Measurements from ENCODE around the gene LRRC7. TPM values are rescaled to one million over a fixed set of nuclear protein-coding genes. Genes with fewer than 3 reads are reported as not detected.

Gene LRRC7
- total RNA-seq, 1 donor from 2014 or later: 0.94 TPM

GRCh38 chr1:69651656-69652055 is 83.9 kb downstream of the LRRC7 start:
- no peak for TF ChIP-seq CTCF (IDR thresholded peaks at IDR 0.05)
- Mint-ChIP-seq H3K27me3 (ENCODE audit: unreplicated experiment) (no peaks in the 10 kb centered on the region), H3K4me3 (ENCODE audit: unreplicated experiment) (no peak overlapping the region), H3K9me3 (ENCODE audit: unreplicated experiment) (peaks cover 4% of the 10 kb centered on the region), H3K4me1 (ENCODE audit: unreplicated experiment) (peaks cover 6% of the 10 kb centered on the region), H3K36me3 (ENCODE audit: unreplicated experiment) (no peaks in the 10 kb centered on the region), H3K27ac (ENCODE audit: unreplicated experiment) (no peak overlapping the region)
- no peak for DNase-seq (ENCODE audit: extremely low spot score, unreplicated experiment)

GRCh38 chr1:69657971-69658370 is 90.2 kb downstream of the LRRC7 start:
- no peak for DNase-seq (ENCODE audit: extremely low spot score, unreplicated experiment)

GRCh38 chr1:69661686-69662085 is 94.0 kb downstream of the LRRC7 start:
- peaks cover 32% of the 10 kb centered on the region for H3K4me1 Mint-ChIP-seq (ENCODE audit: unreplicated experiment)
- peaks cover 5% of the 10 kb centered on the region for H3K36me3 Mint-ChIP-seq (ENCODE audit: unreplicated experiment)
- peaks cover 16% of the 10 kb centered on the region for H3K9me3 Mint-ChIP-seq (ENCODE audit: unreplicated experiment)
- peak overlapping the region; percentile 62 for H3K27ac Mint-ChIP-seq (ENCODE audit: unreplicated experiment)
- H3K27me3 Mint-ChIP-seq (ENCODE audit: unreplicated experiment): no peaks in the 10 kb centered on the region
- no peak for DNase-seq (ENCODE audit: extremely low spot score, unreplicated experiment)
- no peak for TF ChIP-seq CTCF (IDR thresholded peaks at IDR 0.05)
- H3K4me3 Mint-ChIP-seq (ENCODE audit: unreplicated experiment): no peak overlapping the region

More at GRCh38 chr1:69657971-69658370, 90.2 kb downstream of the LRRC7 start:
- no peaks in the 10 kb centered on the region for H3K27me3 Mint-ChIP-seq (ENCODE audit: unreplicated experiment)
- no peaks in the 10 kb centered on the region for H3K9me3 Mint-ChIP-seq (ENCODE audit: unreplicated experiment)
- no peak overlapping the region for H3K27ac Mint-ChIP-seq (ENCODE audit: unreplicated experiment)
- no peak for TF ChIP-seq CTCF (IDR thresholded peaks at IDR 0.05)
- no peak overlapping the region for H3K4me3 Mint-ChIP-seq (ENCODE audit: unreplicated experiment)
- H3K4me1 Mint-ChIP-seq (ENCODE audit: unreplicated experiment): peaks cover 32% of the 10 kb centered on the region
- no peaks in the 10 kb centered on the region for H3K36me3 Mint-ChIP-seq (ENCODE audit: unreplicated experiment)

- H3K4me1 Mint-ChIP-seq (ENCODE audit: unreplicated experiment): peaks cover 32% of the 10 kb centered on the region
- peaks cover 5% of the 10 kb centered on the region for H3K36me3 Mint-ChIP-seq (ENCODE audit: unreplicated experiment)
- no peak overlapping the region for H3K27ac Mint-ChIP-seq (ENCODE audit: unreplicated experiment)
- no peak for DNase-seq (ENCODE audit: extremely low spot score, unreplicated experiment)
- TF ChIP-seq CTCF (IDR thresholded peaks at IDR 0.05): no peak
- peaks cover 21% of the 10 kb centered on the region for H3K9me3 Mint-ChIP-seq (ENCODE audit: unreplicated experiment)
- H3K4me3 Mint-ChIP-seq (ENCODE audit: unreplicated experiment): no peak overlapping the region
- H3K27me3 Mint-ChIP-seq (ENCODE audit: unreplicated experiment): no peaks in the 10 kb centered on the region
These were observed 94.6 kb downstream of the LRRC7 start for GRCh38 chr1:69662321-69662720.

- H3K27ac Mint-ChIP-seq (ENCODE audit: unreplicated experiment): peak overlapping the region; percentile 5
- H3K4me1 Mint-ChIP-seq (ENCODE audit: unreplicated experiment): no peaks in the 10 kb centered on the region
- H3K4me3 Mint-ChIP-seq (ENCODE audit: unreplicated experiment): no peak overlapping the region
- no peak for DNase-seq (ENCODE audit: extremely low spot score, unreplicated experiment)
- no peaks in the 10 kb centered on the region for H3K36me3 Mint-ChIP-seq (ENCODE audit: unreplicated experiment)
- peaks cover 12% of the 10 kb centered on the region for H3K9me3 Mint-ChIP-seq (ENCODE audit: unreplicated experiment)
- TF ChIP-seq CTCF (IDR thresholded peaks at IDR 0.05): no peak
- no peaks in the 10 kb centered on the region for H3K27me3 Mint-ChIP-seq (ENCODE audit: unreplicated experiment)
These were observed 103.8 kb downstream of the LRRC7 start for GRCh38 chr1:69671363-69672010.
